ENCODE measurements around the gene TBXT.

TBXT gene

DNA sequence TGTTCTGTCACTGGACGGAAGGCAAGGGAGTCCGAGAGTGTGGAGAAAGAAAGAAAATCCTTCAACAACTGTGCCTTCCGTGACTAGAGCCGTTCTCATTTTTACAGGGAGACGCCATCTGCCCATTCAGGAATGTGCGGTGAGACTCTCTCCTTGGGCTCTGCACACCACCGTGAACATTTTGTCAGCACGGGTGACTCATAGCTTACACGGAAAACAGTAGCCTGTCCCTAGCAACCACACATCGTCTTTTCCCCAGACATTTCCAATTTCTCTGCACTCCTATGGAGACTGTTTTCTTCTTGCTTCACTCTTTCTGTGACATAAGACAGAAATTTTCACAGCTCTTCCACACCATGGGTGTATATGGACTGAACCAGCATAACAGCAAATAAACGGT, 55.1 kb downstream of the TBXT start:
- DNase-seq (no peak), ATAC-seq (no peak)

DNA sequence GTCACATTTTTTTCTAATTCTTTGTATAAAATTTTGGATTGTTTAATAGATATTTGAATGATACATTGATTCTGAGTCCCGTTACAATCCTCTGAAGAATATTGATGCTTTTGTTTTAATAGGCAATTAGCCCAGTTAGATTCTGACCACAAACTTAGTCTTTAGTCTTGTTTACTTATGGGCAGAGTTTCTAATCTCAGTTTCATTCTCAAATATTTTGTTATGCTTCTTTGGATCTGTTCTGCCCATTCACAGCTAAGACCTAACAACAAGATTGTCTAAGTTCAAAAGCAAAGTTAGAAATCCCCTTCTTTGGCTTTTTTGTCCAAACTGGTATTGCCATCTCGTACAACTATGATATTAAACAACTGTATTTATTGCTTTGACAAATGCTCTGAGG, 58.0 kb downstream of the TBXT start:
- ATAC-seq = no peak

More for the DNA sequence above, 58.0 kb downstream of the TBXT start:
- DNase-seq = no peak
